GM23338 (cell line): ENCODE results near the gene DAGLA. TPM values are rescaled to one million over a fixed set of nuclear protein-coding genes. Genes with fewer than 3 reads are reported as not detected.
A peak's percentile ranks its signal among the peaks of the same experiment; 100 is the strongest.

ENCODE experiments used
- ATAC-seq: fragments of 200-7000 bp; cut with Tn5 transposase; 3 replicates; pipeline ENCODE4 v1.9.1; 2020
- DNase-seq: peaks from one replicate; pipeline ENCODE4 v3.0.0-alpha.2; 2015; ENCODE audit warnings: low spot score
- H2AFZ ChIP-seq: fragments of 200-600 bp; sonication (generic); 2 replicates; pipeline ENCODE4 v1.8.0; 2016; ENCODE audit warnings: antibody characterized with exemption, mild to moderate bottlenecking, moderate library complexity
- H3F3A ChIP-seq: fragments of 200-600 bp; sonication (generic); replicated peaks from 2 replicates; pipeline ENCODE4 v1.8.0; 2017; ENCODE audit warnings: antibody characterized with exemption, mixed run types, low read depth
- H3K27ac ChIP-seq: fragments of 200-600 bp; sonication (generic); 2 replicates; pipeline ENCODE4 v1.6.1; 2016; ENCODE audit warnings: low read depth
- H3K27me3 ChIP-seq: fragments of 200-600 bp; sonication (generic); 2 replicates; pipeline ENCODE4 v1.8.0; 2016; ENCODE audit warnings: mild to moderate bottlenecking, mixed run types, moderate library complexity; ENCODE audit not compliant: insufficient read depth
- H3K36me3 ChIP-seq: fragments of 200-600 bp; sonication (generic); 2 replicates; pipeline ENCODE4 v1.8.0; 2016; ENCODE audit warnings: mild to moderate bottlenecking; ENCODE audit not compliant: insufficient read depth
- H3K4me1 ChIP-seq: fragments of 200-600 bp; sonication (generic); 2 replicates; pipeline ENCODE4 v1.8.0; 2016; ENCODE audit warnings: mild to moderate bottlenecking, moderate library complexity; ENCODE audit not compliant: insufficient read depth
- H3K4me2 ChIP-seq: fragments of 200-600 bp; sonication (generic); 2 replicates; pipeline ENCODE4 v1.7.1; 2017; ENCODE audit warnings: mixed run types
- H3K4me3 ChIP-seq: fragments of 200-600 bp; sonication (generic); 2 replicates; pipeline ENCODE4 v1.6.1; 2016; ENCODE audit warnings: mixed run types
- H3K79me2 ChIP-seq: fragments of 200-600 bp; sonication (generic); replicated peaks from 2 replicates; pipeline ENCODE4 v1.8.0; 2017; ENCODE audit warnings: mild to moderate bottlenecking; ENCODE audit not compliant: insufficient read depth
- H3K9me2 ChIP-seq: fragments of 200-600 bp; sonication (generic); 2 replicates; pipeline ENCODE4 v1.8.0; 2017; ENCODE audit not compliant: insufficient read depth
- H4K20me1 ChIP-seq: fragments of 200-600 bp; sonication (generic); replicated peaks from 2 replicates; pipeline ENCODE4 v1.8.0; 2017; ENCODE audit warnings: mild to moderate bottlenecking; ENCODE audit not compliant: insufficient read depth
- H3K27ac Mint-ChIP-seq: 2 replicates; pipeline ENCODE4 v1.8.0; 2020; ENCODE audit warnings: inconsistent platforms, mild to moderate bottlenecking, moderate library complexity, mixed read lengths
- H3K27me3 Mint-ChIP-seq: 3 replicates; pipeline ENCODE4 v1.8.0; 2022; ENCODE audit warnings: low read depth, mild to moderate bottlenecking, moderate library complexity, mixed read lengths, inconsistent platforms; ENCODE audit not compliant: insufficient read depth, poor library complexity
- H3K36me3 Mint-ChIP-seq: 3 replicates; pipeline ENCODE4 v1.8.0; 2021; ENCODE audit warnings: low read depth, mild to moderate bottlenecking, inconsistent platforms, moderate library complexity, mixed read lengths
- H3K4me1 Mint-ChIP-seq: 3 replicates; pipeline ENCODE4 v1.8.0; 2020; ENCODE audit warnings: mild to moderate bottlenecking, inconsistent platforms, mixed read lengths
- H3K4me3 Mint-ChIP-seq: 3 replicates; pipeline ENCODE4 v1.8.0; 2021; ENCODE audit warnings: moderate library complexity, mild to moderate bottlenecking, inconsistent platforms, mixed read lengths
- H3K9me3 Mint-ChIP-seq: 3 replicates; pipeline ENCODE4 v1.8.0; 2020; ENCODE audit warnings: moderate library complexity, mild to moderate bottlenecking, inconsistent platforms, mixed read lengths
- CREB1 ChIP-seq: fragments of 250-450 bp; sonication (Bioruptor Pico); IDR thresholded peaks from 2 replicates; pipeline ENCODE4 v1.5.0; 2020; ENCODE audit warnings: low read depth, mild to moderate bottlenecking, moderate library complexity
- CTCF ChIP-seq, 2 experiments: fragments of 200-600 bp in 1 of 2; sonication (generic) in 1 of 2; conservative IDR thresholded peaks; 2 replicates each; pipeline versions ENCODE4 v1.5.1 to v1.6.1; 2016 to 2017; ENCODE audit warnings: antibody characterized with exemption in 2 of 2, low read depth in 2 of 2, mild to moderate bottlenecking in 2 of 2, moderate library complexity in 1 of 2
- EZH2 ChIP-seq: fragments of 200-600 bp; sonication (generic); IDR thresholded peaks from one replicate; pipeline ENCODE4 v1.8.0; 2017; ENCODE audit warnings: antibody characterized with exemption, mild to moderate bottlenecking, low read depth; ENCODE audit not compliant: unreplicated experiment
- EZH2phosphoT487 ChIP-seq: fragments of 200-600 bp; sonication (generic); IDR thresholded peaks from one replicate; pipeline ENCODE4 v1.8.1; 2018; ENCODE audit warnings: antibody characterized with exemption; ENCODE audit not compliant: unreplicated experiment
- POLR2AphosphoS5 ChIP-seq: IDR thresholded peaks from 2 replicates; pipeline ENCODE4 v1.6.1; 2016; ENCODE audit warnings: antibody characterized with exemption, low read depth
- ZNF114 ChIP-seq: fragments of 250-450 bp; sonication (Bioruptor Pico); IDR thresholded peaks from 2 replicates; pipeline ENCODE4 v1.5.0; 2020; ENCODE audit warnings: mild to moderate bottlenecking, moderate library complexity
- ZNF462 ChIP-seq: fragments of 250-450 bp; sonication (Bioruptor Pico); IDR thresholded peaks from 2 replicates; pipeline ENCODE4 v1.5.0; 2020; ENCODE audit warnings: mild to moderate bottlenecking, moderate library complexity
- polyA plus RNA-seq: library from polyadenylated mRNA; unstranded; fragments of >200 nt; fragmentation: Nextera tagmentation; extraction: Ambion mirVana; gene quantifications from 2 replicates; pipeline ENCODE4 v1.2.1, GENCODE V29; 2016
- total RNA-seq: library from RNA; depleted of rRNA; stranded (reverse); fragments of >200 nt; shearing (Covaris generic); gene quantifications from 2 replicates; pipeline ENCODE4 v1.2.3, GENCODE V29; 2014

Gene DAGLA
- total and polyA plus RNA-seq, 2 experiments from 2014 or later = 0.55 to 2.5 TPM

GRCh38 chr11:61751384-61751783 is 71.2 kb downstream of the DAGLA start (continued):
- TF ChIP-seq CTCF (conservative IDR thresholded peaks at IDR 0.05; ENCODE audit: low read depth in 2 of 2) = no peak
- no peak for TF ChIP-seq EZH2
- no peak for TF ChIP-seq EZH2phosphoT487
- TF ChIP-seq ZNF114 (CRISPR knock-in tag) = no peak
- no peak for TF ChIP-seq ZNF462 (CRISPR knock-in tag)

- Mint-ChIP-seq H3K27me3 (peaks cover 32% of the 10 kb centered on the region), H3K36me3 (no peaks in the 10 kb centered on the region; the same call in 2 of the 3 replicates), H3K4me3 (peak within 1 kb of the TSS; percentile 71), H3K27ac (no peak within 1 kb of the TSS), H3K9me3 (no peaks in the 10 kb centered on the region), H3K4me1 (peaks cover 31% of the 10 kb centered on the region)
- H3K27me3 ChIP-seq = peaks cover 32% of the 10 kb centered on the region
- H3K4me3 ChIP-seq = peak within 1 kb of the TSS; percentile 71
- peaks cover 3% of the 10 kb centered on the region; the same call in 1 of the 2 replicates for H4K20me1 ChIP-seq
- H3K4me1 ChIP-seq = peaks cover 23% of the 10 kb centered on the region
- DNase-seq (peak; percentile 80), ATAC-seq (peak; percentile 45)
- peaks cover 4% of the 10 kb centered on the region; the same call in 1 of the 2 replicates for H3F3A ChIP-seq
- peak within 1 kb of the TSS; percentile 89 for H3K4me2 ChIP-seq
- H3K79me2 ChIP-seq = no peaks in the 10 kb centered on the region
- TF ChIP-seq POLR2AphosphoS5 (no peak), CREB1 (CRISPR knock-in tag) (no peak), CTCF (conservative IDR thresholded peaks at IDR 0.05; ENCODE audit: low read depth in 2 of 2) (peak; percentile 29 to 69; a peak in 3 of 4 replicates)
- H3K27ac ChIP-seq = no peak within 1 kb of the TSS
- H2AFZ ChIP-seq = peak within 1 kb of the TSS; percentile 94; the same call in 1 of the 2 replicates
- no peaks in the 10 kb centered on the region for H3K36me3 ChIP-seq
- no peaks in the 10 kb centered on the region for H3K9me2 ChIP-seq
Observed at GRCh38 chr11:61752117-61752924, 72.1 kb downstream of the DAGLA start, which contains the start of gene MYRF. Gene MYRF (plus strand): TSS chr11:61752636. CDS start chr11:61752745, 109 bp downstream.
